ENCODE measurements around the gene PRPF40A.

Gene PRPF40A

DNA sequence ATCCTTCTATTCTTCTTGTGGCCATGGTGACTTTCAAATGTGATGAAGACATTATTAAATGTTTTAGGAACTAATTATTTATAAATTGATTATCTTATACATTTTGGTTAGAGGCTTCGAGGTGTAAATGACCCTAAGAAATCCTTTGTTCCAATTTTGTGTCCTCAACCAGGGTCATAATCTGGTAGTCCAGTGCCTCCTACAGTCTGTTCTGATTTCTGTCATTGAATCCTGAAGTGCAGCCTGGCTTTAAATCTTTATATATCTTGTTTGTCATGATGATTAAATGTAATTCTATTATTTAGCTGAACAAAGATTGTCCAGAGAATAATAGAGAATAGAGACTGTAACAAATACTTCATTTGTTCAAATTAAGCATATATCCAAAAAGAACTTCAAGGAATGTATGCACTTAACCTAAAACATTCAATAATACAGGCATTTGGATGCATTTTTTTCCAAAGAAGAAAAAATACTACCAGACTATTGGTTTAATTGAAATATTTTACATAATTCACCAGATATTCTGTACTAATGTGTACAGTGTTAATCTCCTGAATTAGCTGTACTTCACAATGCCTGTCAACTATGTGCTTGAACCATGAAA is 89.8 kb downstream of the PRPF40A start:
- no peaks in the 10 kb centered on the region for H3K9me3 ChIP-seq (ENCODE audit: control insufficient read depth, low read depth, low read length)
- no peak overlapping the region for H3K4me3 ChIP-seq (ENCODE audit: low read length)
- no peak overlapping the region for H3K27ac ChIP-seq (ENCODE audit: low read length)
- peaks cover 41% of the 10 kb centered on the region for H3K36me3 ChIP-seq (ENCODE audit: control insufficient read depth, low read depth, low read length)
- no peak overlapping the region for H3K9ac ChIP-seq (ENCODE audit: low read length)
- no peaks in the 10 kb centered on the region for H3K4me1 ChIP-seq (ENCODE audit: control insufficient read depth, low read depth, low read length)
- no peaks in the 10 kb centered on the region for H3K27me3 ChIP-seq (ENCODE audit: control insufficient read depth, insufficient read depth, low read length)

DNA sequence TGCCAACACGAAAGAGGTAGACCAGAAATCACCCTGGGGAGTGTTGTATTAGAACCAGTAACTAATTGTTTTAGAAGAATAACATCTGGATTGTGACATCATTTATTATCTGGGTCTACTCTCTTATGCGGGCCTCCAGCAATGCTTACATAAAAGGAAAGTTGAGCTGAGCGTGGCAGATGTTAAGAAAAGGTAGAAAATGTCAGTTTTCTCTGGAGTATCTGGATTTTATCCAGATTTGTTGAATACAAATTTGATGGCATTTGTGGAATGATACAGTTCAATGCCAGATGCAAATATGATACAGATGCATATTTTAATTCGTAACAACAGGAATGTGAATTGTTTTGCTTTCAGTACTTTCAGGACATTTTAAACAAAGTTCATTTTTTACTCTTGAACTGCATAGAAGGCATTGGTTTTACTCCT is 90.3 kb downstream of the PRPF40A start:
- Histone ChIP-seq H3K36me3 (ENCODE audit: control insufficient read depth, low read depth, low read length) (peaks cover 35% of the 10 kb centered on the region), H3K27ac (ENCODE audit: low read length) (no peak overlapping the region)

DNA sequence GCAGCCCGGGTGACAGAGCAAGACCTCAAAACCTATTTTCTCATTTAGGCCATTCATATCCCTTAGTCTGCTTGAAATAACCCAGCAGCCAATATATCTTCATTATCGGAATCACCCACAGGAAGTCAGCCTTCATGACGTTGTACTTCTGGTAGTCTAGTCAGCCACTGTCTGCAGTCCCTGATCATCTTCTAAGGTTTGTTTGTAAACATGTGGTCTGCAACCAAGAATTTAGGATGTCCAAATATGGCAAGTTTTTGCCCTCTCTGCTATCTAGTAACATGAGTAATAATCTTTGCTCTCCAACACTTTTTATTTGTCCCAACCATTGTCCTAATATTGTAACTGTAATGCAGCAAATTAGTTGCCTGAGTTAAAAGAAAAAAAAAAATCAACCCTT is 92.5 kb downstream of the PRPF40A start:
- Histone ChIP-seq H3K9me3 (ENCODE audit: control insufficient read depth, low read depth, low read length) (no peaks in the 10 kb centered on the region), H3K9ac (ENCODE audit: low read length) (no peak overlapping the region), H3K4me1 (ENCODE audit: control insufficient read depth, low read depth, low read length) (no peaks in the 10 kb centered on the region), H3K27ac (ENCODE audit: low read length) (no peak overlapping the region), H3K27me3 (ENCODE audit: control insufficient read depth, insufficient read depth, low read length) (no peaks in the 10 kb centered on the region), H3K4me3 (ENCODE audit: low read length) (no peak overlapping the region), H3K36me3 (ENCODE audit: control insufficient read depth, low read depth, low read length) (peaks cover 39% of the 10 kb centered on the region)

More for the DNA sequence above, 90.3 kb downstream of the PRPF40A start:
- Histone ChIP-seq H3K9me3 (ENCODE audit: control insufficient read depth, low read depth, low read length) (no peaks in the 10 kb centered on the region), H3K27me3 (ENCODE audit: control insufficient read depth, insufficient read depth, low read length) (no peaks in the 10 kb centered on the region), H3K9ac (ENCODE audit: low read length) (no peak overlapping the region), H3K4me1 (ENCODE audit: control insufficient read depth, low read depth, low read length) (no peaks in the 10 kb centered on the region), H3K4me3 (ENCODE audit: low read length) (no peak overlapping the region)

- Histone ChIP-seq H3K27me3 (ENCODE audit: control insufficient read depth, insufficient read depth, low read length) (no peaks in the 10 kb centered on the region), H3K27ac (ENCODE audit: low read length) (no peak overlapping the region), H3K4me3 (ENCODE audit: low read length) (no peak overlapping the region), H3K36me3 (ENCODE audit: control insufficient read depth, low read depth, low read length) (peaks cover 37% of the 10 kb centered on the region), H3K9ac (ENCODE audit: low read length) (no peak overlapping the region), H3K4me1 (ENCODE audit: control insufficient read depth, low read depth, low read length) (no peaks in the 10 kb centered on the region), H3K9me3 (ENCODE audit: control insufficient read depth, low read depth, low read length) (no peaks in the 10 kb centered on the region)
Measured at GRCh38 chr2:152623775-152624174, 93.5 kb downstream of the PRPF40A start.

- no peaks in the 10 kb centered on the region for H3K9me3 ChIP-seq (ENCODE audit: control insufficient read depth, low read depth, low read length)
- H3K27ac ChIP-seq (ENCODE audit: low read length): no peak overlapping the region
- no peak overlapping the region for H3K4me3 ChIP-seq (ENCODE audit: low read length)
- no peak overlapping the region for H3K9ac ChIP-seq (ENCODE audit: low read length)
- H3K36me3 ChIP-seq (ENCODE audit: control insufficient read depth, low read depth, low read length): peaks cover 37% of the 10 kb centered on the region
- no peaks in the 10 kb centered on the region for H3K27me3 ChIP-seq (ENCODE audit: control insufficient read depth, insufficient read depth, low read length)
- H3K4me1 ChIP-seq (ENCODE audit: control insufficient read depth, low read depth, low read length): no peaks in the 10 kb centered on the region
Measured at GRCh38 chr2:152623076-152623740, 94.1 kb downstream of the PRPF40A start.

DNA sequence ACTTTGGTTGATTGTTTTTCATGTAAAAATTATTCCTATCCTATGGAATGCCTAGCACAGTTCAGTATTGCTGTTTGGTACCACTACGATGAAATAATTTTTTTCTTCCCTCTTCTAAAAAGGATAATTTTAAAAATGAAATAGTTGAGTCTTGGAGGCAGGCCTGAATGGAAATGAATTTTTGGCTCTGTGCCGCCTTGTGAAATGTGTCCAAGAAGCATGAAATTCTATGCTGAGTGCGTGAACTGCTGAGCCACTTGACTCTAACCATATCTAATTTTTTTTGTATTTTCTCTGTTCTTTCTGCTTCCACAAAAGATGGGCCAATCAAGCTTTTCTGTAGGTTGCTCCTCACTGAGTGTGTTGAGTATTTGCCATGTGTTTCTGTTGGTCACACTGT is 95.0 kb downstream of the PRPF40A start:
- Histone ChIP-seq H3K9ac (ENCODE audit: low read length) (no peak overlapping the region), H3K4me3 (ENCODE audit: low read length) (no peak overlapping the region), H3K27ac (ENCODE audit: low read length) (no peak overlapping the region), H3K27me3 (ENCODE audit: control insufficient read depth, insufficient read depth, low read length) (no peaks in the 10 kb centered on the region), H3K4me1 (ENCODE audit: control insufficient read depth, low read depth, low read length) (no peaks in the 10 kb centered on the region), H3K36me3 (ENCODE audit: control insufficient read depth, low read depth, low read length) (peaks cover 42% of the 10 kb centered on the region), H3K9me3 (ENCODE audit: control insufficient read depth, low read depth, low read length) (no peaks in the 10 kb centered on the region)

DNA sequence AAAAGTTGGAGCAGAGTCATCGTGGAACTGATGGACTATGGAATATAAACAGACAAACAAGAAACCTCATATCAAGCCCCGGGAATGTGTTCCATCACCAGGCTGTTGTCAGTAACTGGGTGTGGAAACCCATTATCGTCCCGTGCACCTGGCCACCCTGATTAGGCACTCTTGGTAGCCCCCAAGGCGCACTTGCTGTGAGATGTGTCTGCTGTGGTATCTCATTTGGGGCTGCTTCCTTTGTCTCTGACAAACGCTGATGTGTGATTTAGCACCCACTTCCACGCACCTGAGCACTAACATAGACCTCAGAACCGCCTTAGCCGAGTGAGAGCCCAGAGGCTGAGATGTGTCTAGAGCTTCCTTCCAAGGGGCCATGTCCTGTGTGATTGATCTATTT is 96.3 kb downstream of the PRPF40A start:
- Histone ChIP-seq H3K27ac (ENCODE audit: low read length) (no peak overlapping the region), H3K9ac (ENCODE audit: low read length) (no peak overlapping the region), H3K36me3 (ENCODE audit: control insufficient read depth, low read depth, low read length) (peaks cover 49% of the 10 kb centered on the region), H3K4me3 (ENCODE audit: low read length) (no peak overlapping the region), H3K4me1 (ENCODE audit: control insufficient read depth, low read depth, low read length) (no peaks in the 10 kb centered on the region), H3K27me3 (ENCODE audit: control insufficient read depth, insufficient read depth, low read length) (no peaks in the 10 kb centered on the region), H3K9me3 (ENCODE audit: control insufficient read depth, low read depth, low read length) (no peaks in the 10 kb centered on the region)

DNA sequence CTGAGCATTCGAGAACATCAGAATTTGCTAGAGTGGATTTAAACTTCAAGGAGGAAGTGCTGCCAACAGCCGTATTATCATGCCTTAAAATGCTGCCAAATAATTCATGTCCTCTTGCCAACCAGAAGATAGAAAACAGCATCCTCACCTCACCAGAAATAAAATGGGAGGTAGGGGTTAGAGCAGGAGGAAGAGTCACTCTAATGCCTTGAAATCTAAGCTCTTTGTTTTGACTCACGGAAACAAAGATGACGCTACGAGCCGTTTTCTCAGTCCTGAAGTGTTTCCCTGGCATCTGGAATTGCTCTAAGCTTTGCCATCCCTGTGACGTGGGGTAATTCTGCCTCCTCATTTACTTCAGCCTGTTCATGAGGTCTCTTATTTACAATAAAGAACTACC is 97.1 kb downstream of the PRPF40A start:
- no peak overlapping the region for H3K4me3 ChIP-seq (ENCODE audit: low read length)
- H3K27me3 ChIP-seq (ENCODE audit: control insufficient read depth, insufficient read depth, low read length): no peaks in the 10 kb centered on the region
- H3K4me1 ChIP-seq (ENCODE audit: control insufficient read depth, low read depth, low read length): no peaks in the 10 kb centered on the region
- no peak overlapping the region for H3K9ac ChIP-seq (ENCODE audit: low read length)
- H3K27ac ChIP-seq (ENCODE audit: low read length): no peak overlapping the region
- H3K36me3 ChIP-seq (ENCODE audit: control insufficient read depth, low read depth, low read length): peaks cover 48% of the 10 kb centered on the region
- no peaks in the 10 kb centered on the region for H3K9me3 ChIP-seq (ENCODE audit: control insufficient read depth, low read depth, low read length)

DNA sequence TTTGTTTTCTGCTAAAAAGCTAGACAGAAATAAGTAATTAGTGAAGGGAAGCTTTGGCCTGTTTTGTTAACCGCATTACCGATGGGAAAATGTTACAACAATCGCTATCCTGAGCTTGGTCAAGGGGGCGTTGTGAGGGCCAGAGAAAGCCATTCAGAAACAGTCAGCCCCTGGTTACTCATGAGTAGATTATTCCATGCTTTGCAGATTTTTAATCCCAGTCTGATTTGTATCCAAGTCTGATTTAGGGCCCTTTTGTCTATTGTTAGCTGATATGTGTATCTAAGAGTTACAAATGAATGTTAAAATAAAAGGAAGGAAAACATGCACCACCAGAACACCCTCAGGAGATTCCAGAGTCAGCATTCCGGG is 99.1 kb downstream of the PRPF40A start:
- no peak overlapping the region for H3K27ac ChIP-seq (ENCODE audit: low read length)
- H3K36me3 ChIP-seq (ENCODE audit: control insufficient read depth, low read depth, low read length): peaks cover 62% of the 10 kb centered on the region
- H3K27me3 ChIP-seq (ENCODE audit: control insufficient read depth, insufficient read depth, low read length): no peaks in the 10 kb centered on the region
- H3K9me3 ChIP-seq (ENCODE audit: control insufficient read depth, low read depth, low read length): no peaks in the 10 kb centered on the region
- no peak overlapping the region for H3K4me3 ChIP-seq (ENCODE audit: low read length)
- no peaks in the 10 kb centered on the region for H3K4me1 ChIP-seq (ENCODE audit: control insufficient read depth, low read depth, low read length)
- H3K9ac ChIP-seq (ENCODE audit: low read length): no peak overlapping the region

DNA sequence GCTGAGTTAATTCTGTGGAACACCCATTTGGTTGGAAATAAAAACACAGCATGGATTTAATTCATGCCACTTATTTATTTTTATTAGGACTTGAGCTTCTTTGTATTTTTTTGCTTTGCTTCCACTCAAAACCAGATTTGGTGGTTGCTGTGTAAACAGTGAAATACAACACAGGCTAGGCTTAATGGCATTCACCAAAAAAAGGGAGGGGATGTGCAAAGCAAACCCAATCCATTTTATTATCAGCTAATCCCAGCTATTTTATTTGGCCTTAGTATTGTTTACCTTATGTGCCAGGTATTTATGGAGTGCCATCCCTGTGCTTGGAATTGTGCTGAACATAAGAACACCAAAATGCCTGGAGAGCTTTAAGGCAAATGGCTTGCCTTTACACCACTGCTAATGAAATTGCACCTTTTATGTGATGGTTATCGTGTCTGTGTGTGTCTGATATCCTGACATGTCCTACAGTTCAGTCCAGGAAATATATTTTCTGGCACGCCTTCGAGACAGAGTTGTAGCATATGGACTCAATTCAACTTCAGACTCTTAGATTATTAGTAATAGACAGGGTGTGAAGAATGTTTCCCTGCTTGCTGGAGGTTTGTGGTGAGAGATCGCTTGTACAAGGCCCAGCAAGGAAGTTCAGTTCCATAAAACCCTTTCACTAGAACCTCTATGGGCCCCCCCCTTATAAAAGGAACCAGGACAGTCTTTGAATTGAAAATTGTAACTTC is 99.6 kb downstream of the PRPF40A start:
- no peaks in the 10 kb centered on the region for H3K4me1 ChIP-seq (ENCODE audit: control insufficient read depth, low read depth, low read length)
- H3K27me3 ChIP-seq (ENCODE audit: control insufficient read depth, insufficient read depth, low read length): no peaks in the 10 kb centered on the region
- H3K27ac ChIP-seq (ENCODE audit: low read length): no peak overlapping the region
- no peaks in the 10 kb centered on the region for H3K9me3 ChIP-seq (ENCODE audit: control insufficient read depth, low read depth, low read length)
- no peak overlapping the region for H3K9ac ChIP-seq (ENCODE audit: low read length)
- H3K36me3 ChIP-seq (ENCODE audit: control insufficient read depth, low read depth, low read length): peaks cover 62% of the 10 kb centered on the region
- no peak overlapping the region for H3K4me3 ChIP-seq (ENCODE audit: low read length)

- Histone ChIP-seq H3K4me1 (ENCODE audit: control insufficient read depth, low read depth, low read length) (no peaks in the 10 kb centered on the region), H3K27me3 (ENCODE audit: control insufficient read depth, insufficient read depth, low read length) (no peaks in the 10 kb centered on the region), H3K27ac (ENCODE audit: low read length) (no peak overlapping the region), H3K9ac (ENCODE audit: low read length) (no peak overlapping the region), H3K9me3 (ENCODE audit: control insufficient read depth, low read depth, low read length) (no peaks in the 10 kb centered on the region), H3K4me3 (ENCODE audit: low read length) (no peak overlapping the region), H3K36me3 (ENCODE audit: control insufficient read depth, low read depth, low read length) (peaks cover 55% of the 10 kb centered on the region)
Measured at GRCh38 chr2:152615177-152615576, 102.1 kb downstream of the PRPF40A start.

Data from iPS-18a (cell line).